RWPE1 (cell line): ENCODE data around the gene LPAR6.

Experiments used
- CTCF ChIA-PET: fragments of 350-600 bp; sonication (Branson Sonifier 250); formaldehyde crosslinking; extraction: SDS; loops from one replicate; lab custom pipeline; 2021; lab: Yijun Ruan, JAX
- POLR2A ChIA-PET: fragments of 400-600 bp; formaldehyde crosslinking; extraction: SDS; loops from one replicate; lab custom pipeline; 2020; ENCODE audit warnings: antibody characterized with exemption; ENCODE audit not compliant: low non-redundant PET; lab: Yijun Ruan, JAX
- DNase-seq: peaks from one replicate; pipeline ENCODE4 v3.0.0; 2012; ENCODE audit warnings: low spot score
- H3K27ac ChIP-seq: fragments of 450-650 bp; 2 replicates; pipeline ENCODE4 v1.5.1; 2017
- TF ChIP-seq, protein P1 (sequence below): fragments of 450-650 bp; conservative IDR thresholded peaks from 2 replicates; pipeline ENCODE4 v1.5.1; 2017; ENCODE audit warnings: low read depth, mild to moderate bottlenecking

The LPAR6 gene

DNA sequence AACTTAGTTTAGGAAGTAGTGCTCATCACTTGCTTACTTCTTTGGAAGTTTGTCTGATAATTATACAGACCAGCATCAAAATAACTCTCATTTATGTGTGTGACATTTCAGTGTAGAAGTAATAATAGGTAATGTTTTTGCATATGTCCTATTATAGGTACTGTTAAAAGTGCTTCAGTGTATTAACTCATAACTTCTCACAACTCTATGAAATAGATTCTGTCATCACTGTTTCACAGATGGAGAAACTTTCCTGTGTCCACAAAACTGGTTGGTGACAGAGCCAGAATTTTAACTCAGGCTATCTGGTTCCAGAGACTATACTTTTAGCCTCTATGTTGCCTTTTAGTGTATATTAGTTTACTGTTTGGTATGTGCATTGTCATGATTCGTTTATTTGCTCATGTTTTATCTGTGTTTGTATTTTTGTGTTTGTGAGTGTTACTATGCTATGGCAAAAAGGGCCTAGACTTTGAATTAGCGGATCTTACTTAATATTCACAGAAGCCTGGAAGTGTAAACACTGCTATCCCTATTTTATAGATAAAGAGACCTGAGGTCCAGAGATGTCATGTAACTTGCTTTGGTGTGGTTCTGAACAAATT lies 12.7 kb downstream of the LPAR6 start:
- POLR2A ChIA-PET, result no interaction called here
- CTCF ChIA-PET, result no interaction called here
- TF ChIP-seq, protein P1, sequence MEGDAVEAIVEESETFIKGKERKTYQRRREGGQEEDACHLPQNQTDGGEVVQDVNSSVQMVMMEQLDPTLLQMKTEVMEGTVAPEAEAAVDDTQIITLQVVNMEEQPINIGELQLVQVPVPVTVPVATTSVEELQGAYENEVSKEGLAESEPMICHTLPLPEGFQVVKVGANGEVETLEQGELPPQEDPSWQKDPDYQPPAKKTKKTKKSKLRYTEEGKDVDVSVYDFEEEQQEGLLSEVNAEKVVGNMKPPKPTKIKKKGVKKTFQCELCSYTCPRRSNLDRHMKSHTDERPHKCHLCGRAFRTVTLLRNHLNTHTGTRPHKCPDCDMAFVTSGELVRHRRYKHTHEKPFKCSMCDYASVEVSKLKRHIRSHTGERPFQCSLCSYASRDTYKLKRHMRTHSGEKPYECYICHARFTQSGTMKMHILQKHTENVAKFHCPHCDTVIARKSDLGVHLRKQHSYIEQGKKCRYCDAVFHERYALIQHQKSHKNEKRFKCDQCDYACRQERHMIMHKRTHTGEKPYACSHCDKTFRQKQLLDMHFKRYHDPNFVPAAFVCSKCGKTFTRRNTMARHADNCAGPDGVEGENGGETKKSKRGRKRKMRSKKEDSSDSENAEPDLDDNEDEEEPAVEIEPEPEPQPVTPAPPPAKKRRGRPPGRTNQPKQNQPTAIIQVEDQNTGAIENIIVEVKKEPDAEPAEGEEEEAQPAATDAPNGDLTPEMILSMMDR, result no peak
- DNase-seq, result no peak
- H3K27ac ChIP-seq, result no peak overlapping the region

DNA sequence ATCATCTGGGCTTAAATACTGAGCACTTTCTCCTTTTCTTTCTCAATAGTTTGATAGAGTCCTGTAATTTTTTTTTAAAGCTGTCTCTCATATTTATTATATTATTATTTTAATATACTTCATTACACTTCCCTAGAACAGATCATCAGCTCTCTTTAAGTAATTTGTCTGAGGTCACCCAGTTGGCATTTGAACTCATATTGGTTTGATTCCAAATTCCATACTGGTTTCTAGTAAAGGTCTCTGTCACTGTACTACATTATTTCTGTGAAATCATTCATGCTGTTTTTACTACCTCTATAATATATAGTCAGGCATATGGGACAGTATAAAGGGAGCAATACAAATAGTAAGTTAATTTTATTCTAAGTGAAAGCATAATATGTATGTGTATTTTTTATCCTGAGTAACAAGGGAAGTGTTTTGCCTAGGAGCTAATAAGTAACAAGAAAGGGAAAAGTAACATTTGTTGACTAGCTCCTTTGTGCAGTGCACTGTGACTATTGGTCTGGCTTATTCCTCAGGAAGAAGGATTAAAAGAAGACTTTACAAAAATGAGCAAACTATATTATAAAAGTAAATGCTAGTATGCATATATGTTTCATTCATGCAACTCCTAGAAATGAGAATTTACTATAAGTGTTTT lies 14.3 kb downstream of the LPAR6 start:
- TF ChIP-seq, protein P1, result no peak
- ChIA-PET POLR2A (no interaction called here), CTCF (interaction anchor here (0.5 to 0.6 kb wide), 2 partner anchors 156 to 181 kb away, joined by 3 read pairs; no protein-coding TSS in a partner anchor)
- no peak overlapping the region for H3K27ac ChIP-seq
- no peak for DNase-seq

DNA sequence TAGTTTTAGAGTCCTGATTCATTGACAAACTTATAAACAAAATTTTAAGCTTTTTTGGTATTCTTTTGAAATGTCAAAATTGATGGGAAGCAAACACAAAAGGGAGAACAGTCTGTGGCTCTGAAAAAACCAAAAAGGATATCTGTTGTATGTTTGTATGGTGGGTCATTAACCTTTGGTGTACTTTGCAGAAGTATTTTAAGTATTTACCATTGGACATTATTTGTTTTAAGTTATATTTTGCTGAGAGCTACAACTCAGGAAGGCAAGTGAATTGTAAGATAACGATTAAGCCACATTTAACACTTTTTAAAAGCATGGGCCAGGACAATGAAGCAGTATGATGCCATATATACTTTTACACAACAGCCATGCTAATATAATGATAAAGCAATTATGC lies 15.2 kb downstream of the LPAR6 start:
- TF ChIP-seq, protein P1, result no peak
- DNase-seq, result no peak
- H3K27ac ChIP-seq, result no peak overlapping the region
- ChIA-PET POLR2A (no interaction called here), CTCF (interaction anchor here (0.5 kb wide), 1 partner anchor 183 kb away, joined by 6 read pairs; no protein-coding TSS in a partner anchor)

DNA sequence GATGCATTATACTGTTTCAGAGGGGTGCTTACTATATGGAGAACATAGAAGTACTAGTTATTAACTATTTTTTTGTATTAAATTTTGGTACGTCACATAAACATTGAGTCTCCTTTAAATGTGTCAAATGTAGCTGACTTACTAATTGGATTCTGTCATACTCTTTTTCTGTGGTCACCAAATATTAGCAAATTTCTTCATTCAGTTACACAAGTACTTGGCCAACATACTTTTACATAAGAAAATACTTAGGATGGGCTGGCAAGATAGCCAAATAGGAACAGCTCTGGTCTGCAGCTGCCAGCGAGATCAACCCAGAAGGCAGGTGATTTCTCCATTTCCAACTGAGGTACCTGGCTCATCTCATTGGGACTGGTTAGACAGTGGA lies 19.2 kb downstream of the LPAR6 start:
- DNase-seq, result no peak
- H3K27ac ChIP-seq, result no peak overlapping the region
- POLR2A ChIA-PET, result no interaction called here
- TF ChIP-seq, protein P1, result no peak
- CTCF ChIA-PET, result interaction anchor here (0.5 kb wide), 2 partner anchors 31 to 52 kb away, joined by 3 read pairs; no protein-coding TSS in a partner anchor

DNA sequence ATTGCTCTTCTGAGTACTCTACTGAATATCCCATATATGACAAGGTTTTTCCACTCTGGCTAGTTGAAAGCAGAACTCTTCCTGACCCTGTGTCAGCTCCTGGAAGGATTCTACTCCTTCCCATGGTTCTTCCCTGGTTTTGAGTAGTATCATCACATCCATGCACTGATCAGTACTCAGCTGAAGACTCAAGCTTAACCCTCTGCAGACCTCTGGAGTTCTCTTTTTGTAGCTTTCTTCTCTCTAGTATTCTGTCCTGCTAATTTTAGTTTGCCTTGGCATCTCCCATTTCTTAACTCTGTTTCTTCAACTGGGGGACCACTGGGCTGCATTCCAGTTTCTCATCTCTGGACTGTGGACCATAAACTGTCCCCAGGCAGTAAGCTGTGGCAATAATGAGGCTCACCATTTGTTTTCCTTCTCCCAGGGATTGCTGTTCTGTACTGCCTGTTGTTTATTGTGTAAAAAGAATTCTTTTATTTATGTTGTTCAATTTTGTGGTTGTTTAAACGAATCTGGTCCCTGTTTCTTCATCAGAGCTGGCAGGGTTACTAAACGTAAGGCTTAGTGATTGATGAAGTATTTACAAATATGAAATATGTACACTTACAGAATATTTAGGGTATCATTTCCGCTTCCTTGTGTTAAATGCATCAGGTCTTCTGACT lies 19.7 kb downstream of the LPAR6 start:
- no peak overlapping the region for H3K27ac ChIP-seq
- CTCF ChIA-PET, result no interaction called here
- DNase-seq, result no peak
- POLR2A ChIA-PET, result no interaction called here
- TF ChIP-seq, protein P1, result no peak

DNA sequence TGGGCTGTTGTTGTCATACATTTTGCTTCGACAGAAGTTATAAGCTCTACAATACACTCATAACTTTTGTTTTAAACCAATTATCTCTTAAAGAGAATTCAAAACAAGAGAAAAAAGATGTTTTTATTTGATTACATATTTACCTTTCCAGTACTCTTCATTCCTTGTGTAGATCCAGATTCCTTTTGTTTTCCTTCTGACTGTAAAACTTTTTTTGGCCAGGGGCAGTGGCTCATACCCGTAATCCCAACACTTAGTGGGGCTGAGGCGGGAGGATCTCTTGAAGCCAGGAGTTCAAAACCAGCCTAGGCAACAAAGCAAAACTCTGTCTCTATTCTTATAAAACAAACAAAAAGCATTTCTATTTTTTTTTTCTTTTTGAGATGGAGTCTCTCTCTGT lies 21.7 kb downstream of the LPAR6 start:
- ChIA-PET CTCF (no interaction called here), POLR2A (no interaction called here)
- TF ChIP-seq, protein P1, result no peak
- no peak for DNase-seq
- no peak overlapping the region for H3K27ac ChIP-seq
